ENCODE data around the gene SHD.
A peak's percentile ranks its signal among the peaks of the same experiment; 100 is the strongest.
"Not testable (repeated sequence)": the region's sequence is repeated elsewhere in the genome, so short reads cannot be mapped to it uniquely, and the experiment has no call there.

Gene SHD

GRCh38 chr19:4238831-4239230 is 40.2 kb upstream of the SHD start:
- TF ChIP-seq GABPA (IDR thresholded peaks at IDR 0.05; ENCODE audit: low read depth), result no peak
- TF ChIP-seq SPI1 (IDR thresholded peaks at IDR 0.05; ENCODE audit: borderline replicate concordance, low read depth), result no peak
- TF ChIP-seq, protein P1, sequence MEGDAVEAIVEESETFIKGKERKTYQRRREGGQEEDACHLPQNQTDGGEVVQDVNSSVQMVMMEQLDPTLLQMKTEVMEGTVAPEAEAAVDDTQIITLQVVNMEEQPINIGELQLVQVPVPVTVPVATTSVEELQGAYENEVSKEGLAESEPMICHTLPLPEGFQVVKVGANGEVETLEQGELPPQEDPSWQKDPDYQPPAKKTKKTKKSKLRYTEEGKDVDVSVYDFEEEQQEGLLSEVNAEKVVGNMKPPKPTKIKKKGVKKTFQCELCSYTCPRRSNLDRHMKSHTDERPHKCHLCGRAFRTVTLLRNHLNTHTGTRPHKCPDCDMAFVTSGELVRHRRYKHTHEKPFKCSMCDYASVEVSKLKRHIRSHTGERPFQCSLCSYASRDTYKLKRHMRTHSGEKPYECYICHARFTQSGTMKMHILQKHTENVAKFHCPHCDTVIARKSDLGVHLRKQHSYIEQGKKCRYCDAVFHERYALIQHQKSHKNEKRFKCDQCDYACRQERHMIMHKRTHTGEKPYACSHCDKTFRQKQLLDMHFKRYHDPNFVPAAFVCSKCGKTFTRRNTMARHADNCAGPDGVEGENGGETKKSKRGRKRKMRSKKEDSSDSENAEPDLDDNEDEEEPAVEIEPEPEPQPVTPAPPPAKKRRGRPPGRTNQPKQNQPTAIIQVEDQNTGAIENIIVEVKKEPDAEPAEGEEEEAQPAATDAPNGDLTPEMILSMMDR (IDR thresholded peaks at IDR 0.05; ENCODE audit: insufficient read depth, low read length), result no peak
- TF ChIP-seq POLR2AphosphoS5 (IDR thresholded peaks at IDR 0.05; ENCODE audit: low read depth), result no peak
- no peak for TF ChIP-seq REST (IDR thresholded peaks at IDR 0.05; ENCODE audit: insufficient replicate concordance, low read depth)
- Histone ChIP-seq H3K27me3 (ENCODE audit: insufficient read depth, poor library complexity, severe bottlenecking) (no peaks in the 10 kb centered on the region), H3K4me3 (replicated peaks; ENCODE audit: insufficient read depth, low read length) (no peak overlapping the region), H3K27ac (replicated peaks) (no peak overlapping the region)
- no peak for DNase-seq (ENCODE audit: low read depth in 1 of 2, low spot score in 1 of 2)

- no peak for DNase-seq (ENCODE audit: low read depth in 1 of 2, low spot score in 1 of 2)
- TF ChIP-seq POLR2AphosphoS5 (IDR thresholded peaks at IDR 0.05; ENCODE audit: low read depth) (no peak), GABPA (IDR thresholded peaks at IDR 0.05; ENCODE audit: low read depth) (no peak), REST (IDR thresholded peaks at IDR 0.05; ENCODE audit: insufficient replicate concordance, low read depth) (no peak)
- TF ChIP-seq, protein P1 (IDR thresholded peaks at IDR 0.05; ENCODE audit: insufficient read depth, low read length), result no peak
- Histone ChIP-seq H3K4me3 (replicated peaks; ENCODE audit: insufficient read depth, low read length) (no peak overlapping the region), H3K27me3 (ENCODE audit: insufficient read depth, poor library complexity, severe bottlenecking) (no peaks in the 10 kb centered on the region), H3K27ac (replicated peaks) (no peak overlapping the region)
These were observed 37.1 kb upstream of the SHD start for GRCh38 chr19:4241824-4242430.

- not testable (repeated sequence) for DNase-seq (ENCODE audit: low read depth in 1 of 2, low spot score in 1 of 2); H3K4me3 ChIP-seq (replicated peaks; ENCODE audit: insufficient read depth, low read length); H3K27me3 ChIP-seq (ENCODE audit: insufficient read depth, poor library complexity, severe bottlenecking)
- H3K27ac ChIP-seq (replicated peaks), result peak overlapping the region; percentile 96
These were observed 33.1 kb upstream of the SHD start for GRCh38 chr19:4245938-4246337.

- H3K27ac ChIP-seq (replicated peaks), result peak within 1 kb of the TSS; percentile 96
- TF ChIP-seq REST (IDR thresholded peaks at IDR 0.05; ENCODE audit: insufficient replicate concordance, low read depth), result peak; percentile 63
- TF ChIP-seq POLR2AphosphoS5 (IDR thresholded peaks at IDR 0.05; ENCODE audit: low read depth), result peak; percentile 66
- TF ChIP-seq, protein P1 (IDR thresholded peaks at IDR 0.05; ENCODE audit: insufficient read depth, low read length), result peak; percentile 30
- peak; percentile 40; the same call in 1 of the 2 replicates for TF ChIP-seq SPI1 (IDR thresholded peaks at IDR 0.05; ENCODE audit: borderline replicate concordance, low read depth)
- peak; percentile 98 for TF ChIP-seq GABPA (IDR thresholded peaks at IDR 0.05; ENCODE audit: low read depth)
- no peaks in the 10 kb centered on the region for H3K27me3 ChIP-seq (ENCODE audit: insufficient read depth, poor library complexity, severe bottlenecking)
- peak within 1 kb of the TSS; percentile 61 for H3K4me3 ChIP-seq (replicated peaks; ENCODE audit: insufficient read depth, low read length)
- peak; percentile 98 to 99 for DNase-seq (ENCODE audit: low read depth in 1 of 2, low spot score in 1 of 2)
These were observed 32.1 kb upstream of the SHD start, which contains the start of gene YJU2 for GRCh38 chr19:4246767-4247593. YJU2 (plus strand) TSS chr19:4247080; CDS start chr19:4247147, 67 bp downstream.

All from HL-60 (cell line).